ENCODE measurements around the gene ZDHHC4. TPM values are rescaled to one million over a fixed set of nuclear protein-coding genes. Genes with fewer than 3 reads are reported as not detected.

Gene ZDHHC4
- total RNA-seq, 2 experiments from 2014 or later = 29.3 to 35.7 TPM

DNA sequence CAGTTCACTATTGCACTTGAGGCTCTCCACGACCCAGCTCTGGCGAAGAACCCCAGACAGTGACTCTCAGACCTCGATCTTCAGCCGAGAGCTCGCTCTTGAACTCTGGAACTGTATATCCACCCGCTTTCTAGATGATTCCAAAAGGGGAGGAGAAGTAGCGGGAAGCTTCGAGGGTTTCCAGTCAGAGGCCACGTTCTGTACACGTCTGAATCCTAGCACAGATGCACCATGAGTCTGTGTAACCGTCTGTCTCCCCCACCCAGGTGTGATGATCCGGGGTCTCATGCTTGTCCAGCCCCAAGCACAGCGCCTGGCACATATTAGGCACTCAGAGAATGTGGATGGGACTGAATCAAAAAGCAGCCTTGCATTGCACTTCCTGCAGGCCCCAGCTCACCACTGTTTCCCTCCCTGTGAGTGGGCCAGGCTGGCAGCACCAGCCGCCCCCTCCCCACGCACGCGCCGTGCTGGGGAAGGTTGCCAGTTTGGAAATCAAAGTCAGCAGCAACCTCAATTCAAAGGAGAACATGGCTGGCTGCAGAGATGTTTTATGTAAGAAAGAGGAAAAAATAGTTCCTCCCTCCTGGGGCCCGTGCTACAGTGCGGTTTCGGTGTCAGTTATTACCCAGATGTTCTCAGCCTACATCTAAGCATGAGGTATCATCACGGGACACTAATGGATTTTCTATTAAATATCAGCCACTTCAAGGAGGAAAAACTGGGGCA, 31.7 kb upstream of the ZDHHC4 start:
- DNase-seq (no peak), ATAC-seq (no peak)
- Mint-ChIP-seq H3K27me3 (ENCODE audit: low read depth) (peaks cover 2% of the 10 kb centered on the region), H3K9me3 (ENCODE audit: insufficient read depth) (no peaks in the 10 kb centered on the region), H3K27ac (no peak overlapping the region), H3K4me1 (ENCODE audit: low read depth) (peaks cover 14% of the 10 kb centered on the region), H3K36me3 (ENCODE audit: low read depth) (no peaks in the 10 kb centered on the region), H3K4me3 (no peak overlapping the region)
- POLR2A ChIA-PET = no interaction called here
- CTCF ChIA-PET = no interaction called here

DNA sequence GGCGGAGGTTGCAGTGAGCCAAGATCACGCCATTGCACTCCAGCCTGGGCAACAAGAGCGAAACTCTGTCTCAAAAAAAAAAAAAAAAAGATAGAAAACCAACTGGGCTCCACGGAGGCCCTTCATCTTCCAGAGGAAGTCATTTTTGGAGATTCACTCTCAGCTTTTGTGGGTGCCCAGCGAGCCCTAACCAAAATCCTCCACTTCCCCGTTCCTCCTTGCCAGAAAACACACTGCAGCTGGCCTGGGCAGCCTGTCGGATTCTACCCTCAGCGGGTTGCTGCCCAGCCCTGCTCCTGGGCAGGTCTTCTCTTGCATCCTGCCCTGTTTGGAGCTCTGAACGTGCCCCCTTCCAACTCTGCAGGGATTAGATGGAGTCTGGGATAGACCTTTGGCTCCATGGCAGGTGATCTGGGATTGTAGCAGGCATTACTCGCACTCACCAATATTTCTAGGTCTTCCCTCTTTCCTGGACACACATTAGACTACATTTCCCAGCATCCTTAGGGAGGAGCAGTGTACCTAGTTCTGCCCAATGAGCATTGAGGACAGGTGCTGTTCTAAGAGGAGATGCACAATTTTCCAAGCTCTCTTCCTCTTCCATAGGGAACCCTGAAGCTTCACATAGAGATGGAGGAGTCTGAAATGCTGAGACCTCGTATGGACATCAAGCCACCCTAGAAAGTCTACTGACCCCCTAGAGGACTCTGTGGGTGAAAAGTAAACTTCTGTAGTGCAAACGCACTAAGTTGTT, 30.6 kb upstream of the ZDHHC4 start:
- Mint-ChIP-seq H3K27ac (no peak overlapping the region), H3K36me3 (ENCODE audit: low read depth) (no peaks in the 10 kb centered on the region), H3K4me1 (ENCODE audit: low read depth) (peaks cover 14% of the 10 kb centered on the region), H3K27me3 (ENCODE audit: low read depth) (peaks cover 2% of the 10 kb centered on the region), H3K9me3 (ENCODE audit: insufficient read depth) (no peaks in the 10 kb centered on the region), H3K4me3 (no peak overlapping the region)
- DNase-seq = no peak
- ChIA-PET POLR2A (no interaction called here), CTCF (no interaction called here)
- ATAC-seq = no peak

DNA sequence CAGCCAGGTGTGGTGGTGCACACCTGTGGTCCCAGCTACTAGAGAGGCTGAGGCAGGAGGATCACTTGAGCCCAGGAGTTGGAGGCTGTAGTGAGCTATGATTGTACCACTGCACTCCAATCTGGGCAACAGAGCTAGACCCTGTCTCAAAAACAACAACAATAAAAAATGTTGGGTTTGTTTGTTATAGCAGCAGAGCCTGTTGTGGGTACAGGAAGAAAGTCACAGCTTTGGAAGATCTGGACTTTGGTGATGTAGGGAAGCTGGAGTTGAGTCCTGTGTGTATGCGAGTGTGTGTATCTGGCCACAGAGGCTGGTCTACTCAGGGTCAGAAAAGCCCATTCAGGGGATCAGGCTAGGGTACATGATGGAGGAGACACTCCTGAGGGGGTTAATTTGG, 29.9 kb upstream of the ZDHHC4 start:
- no peak overlapping the region for H3K27ac Mint-ChIP-seq
- H3K4me3 Mint-ChIP-seq = no peak overlapping the region
- no peaks in the 10 kb centered on the region for H3K9me3 Mint-ChIP-seq (ENCODE audit: insufficient read depth)
- peaks cover 2% of the 10 kb centered on the region for H3K27me3 Mint-ChIP-seq (ENCODE audit: low read depth)
- no peaks in the 10 kb centered on the region for H3K36me3 Mint-ChIP-seq (ENCODE audit: low read depth)
- DNase-seq (no peak), ATAC-seq (no peak)
- H3K4me1 Mint-ChIP-seq (ENCODE audit: low read depth) = peaks cover 14% of the 10 kb centered on the region
- CTCF ChIA-PET = interaction anchor here (1.5 kb wide), 1 partner anchor 11 kb away, joined by 6 read pairs; no protein-coding TSS in a partner anchor
- POLR2A ChIA-PET = no interaction called here

DNA sequence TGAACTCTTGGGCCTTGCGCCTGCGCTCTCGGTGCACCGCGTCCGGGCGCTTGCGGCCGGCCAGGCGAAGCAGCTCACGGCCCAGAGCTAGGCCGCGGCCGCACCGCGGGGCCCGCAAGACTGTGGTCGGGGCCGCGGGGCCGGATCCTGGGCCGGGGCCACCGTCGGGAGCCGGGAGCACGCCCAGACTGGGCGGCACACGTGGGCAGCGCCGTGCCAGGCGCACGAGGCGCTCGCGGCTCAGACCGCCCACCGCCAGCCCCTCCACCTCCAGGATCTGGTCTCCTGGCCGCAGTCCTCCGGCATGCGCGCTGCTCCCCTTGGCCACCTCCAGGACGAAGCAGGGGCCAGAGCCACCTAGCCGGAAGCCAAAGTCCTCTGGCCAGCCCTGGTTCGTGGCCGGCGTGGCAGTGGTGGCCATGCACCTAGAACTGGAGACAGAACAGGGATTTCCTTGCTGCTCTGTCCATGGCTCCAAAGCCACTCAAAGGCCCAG, 26.2 kb upstream of the ZDHHC4 start, which contains the start of gene GRID2IP:
GRID2IP (minus strand) TSS at position 446 of the 496 bp plus-strand sequence; CDS start at position 421, 25 bp downstream.
- Mint-ChIP-seq H3K4me1 (ENCODE audit: low read depth) (peaks cover 11% of the 10 kb centered on the region), H3K27ac (no peak within 1 kb of the TSS), H3K9me3 (ENCODE audit: insufficient read depth) (no peaks in the 10 kb centered on the region), H3K27me3 (ENCODE audit: low read depth) (no peaks in the 10 kb centered on the region), H3K36me3 (ENCODE audit: low read depth) (no peaks in the 10 kb centered on the region), H3K4me3 (no peak within 1 kb of the TSS)
- ChIA-PET POLR2A (no interaction called here), CTCF (no interaction called here)
- ATAC-seq = no peak
- DNase-seq = no peak

DNA sequence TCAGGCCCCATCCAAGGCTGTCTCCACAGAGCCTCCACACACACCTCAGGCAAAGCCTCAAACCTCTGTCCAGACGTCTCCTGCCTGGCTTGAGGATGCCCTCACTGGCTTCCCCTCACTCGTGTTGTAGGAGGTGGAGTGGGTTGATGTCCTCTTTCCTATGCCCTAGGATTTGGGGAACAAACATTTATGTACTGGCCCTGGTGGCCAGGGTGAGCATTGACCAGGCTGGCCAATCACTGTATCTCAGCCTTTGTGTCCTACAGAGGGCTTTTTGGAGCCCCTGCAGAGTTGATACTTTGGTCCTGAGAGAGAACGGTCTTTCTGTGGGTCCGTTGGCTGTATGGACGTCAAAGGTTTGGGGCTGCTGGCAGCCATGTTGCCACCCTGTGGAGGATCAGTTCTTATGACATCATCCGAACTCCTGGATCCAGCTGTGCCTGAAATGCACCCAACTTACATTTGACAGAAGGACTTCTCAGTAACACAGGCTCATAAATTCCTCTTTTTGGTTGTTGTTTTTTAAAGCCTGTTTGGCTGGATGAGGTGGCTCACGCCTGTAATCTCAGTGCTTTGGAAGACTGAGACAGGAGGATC, 23.7 kb upstream of the ZDHHC4 start:
- ATAC-seq (no peak), DNase-seq (no peak)
- no peaks in the 10 kb centered on the region for H3K9me3 Mint-ChIP-seq (ENCODE audit: insufficient read depth)
- H3K27ac Mint-ChIP-seq = no peak overlapping the region
- CTCF ChIA-PET = interaction anchor here (1.6 kb wide), 1 partner anchor 37 kb away, joined by 5 read pairs; the partner anchor contains the start of gene INTS15
- no peaks in the 10 kb centered on the region for H3K36me3 Mint-ChIP-seq (ENCODE audit: low read depth)
- no peaks in the 10 kb centered on the region for H3K27me3 Mint-ChIP-seq (ENCODE audit: low read depth)
- peaks cover 11% of the 10 kb centered on the region for H3K4me1 Mint-ChIP-seq (ENCODE audit: low read depth)
- POLR2A ChIA-PET = interaction anchor here (1.1 kb wide), 1 partner anchor 1012 kb away, joined by 4 read pairs; no protein-coding TSS in a partner anchor
- H3K4me3 Mint-ChIP-seq = no peak overlapping the region

DNA sequence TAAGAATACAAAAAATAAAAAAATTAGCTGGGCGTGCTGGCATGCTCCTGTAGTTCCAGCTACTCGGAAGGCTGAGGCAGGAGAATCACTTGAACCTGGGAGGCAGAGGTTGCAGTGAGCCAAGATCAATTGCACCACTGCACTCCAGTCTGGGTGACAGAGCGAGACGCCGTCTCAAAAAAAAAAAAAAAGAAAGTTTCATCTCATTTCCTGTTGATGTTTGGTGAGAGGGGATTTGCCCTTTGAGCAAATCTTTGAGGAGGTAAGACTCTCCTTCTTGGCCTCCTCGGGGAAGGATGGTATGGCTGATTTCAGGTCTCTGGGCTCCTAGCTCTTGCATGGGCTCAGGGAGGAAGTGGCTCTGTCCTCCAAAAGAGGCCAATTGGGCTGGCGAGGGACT, 22.4 kb upstream of the ZDHHC4 start:
- DNase-seq = no peak
- H3K27ac Mint-ChIP-seq = peak overlapping the region; percentile 82
- ChIA-PET CTCF (interaction anchor here (0.8 to 1.7 kb wide), 4 partner anchors 20 to 39 kb away, joined by 3 to 5 read pairs (median 4); partner anchors contain the start of gene INTS15), POLR2A (interaction anchor here (0.9 kb wide), 1 partner anchor 21 kb away, joined by 3 read pairs; no protein-coding TSS in a partner anchor)
- H3K4me3 Mint-ChIP-seq = peak overlapping the region; percentile 34
- no peaks in the 10 kb centered on the region for H3K9me3 Mint-ChIP-seq (ENCODE audit: insufficient read depth)
- peaks cover 6% of the 10 kb centered on the region for H3K4me1 Mint-ChIP-seq (ENCODE audit: low read depth)
- peak; percentile 28 for ATAC-seq
- H3K36me3 Mint-ChIP-seq (ENCODE audit: low read depth) = no peaks in the 10 kb centered on the region
- peaks cover 2% of the 10 kb centered on the region for H3K27me3 Mint-ChIP-seq (ENCODE audit: low read depth)

DNA sequence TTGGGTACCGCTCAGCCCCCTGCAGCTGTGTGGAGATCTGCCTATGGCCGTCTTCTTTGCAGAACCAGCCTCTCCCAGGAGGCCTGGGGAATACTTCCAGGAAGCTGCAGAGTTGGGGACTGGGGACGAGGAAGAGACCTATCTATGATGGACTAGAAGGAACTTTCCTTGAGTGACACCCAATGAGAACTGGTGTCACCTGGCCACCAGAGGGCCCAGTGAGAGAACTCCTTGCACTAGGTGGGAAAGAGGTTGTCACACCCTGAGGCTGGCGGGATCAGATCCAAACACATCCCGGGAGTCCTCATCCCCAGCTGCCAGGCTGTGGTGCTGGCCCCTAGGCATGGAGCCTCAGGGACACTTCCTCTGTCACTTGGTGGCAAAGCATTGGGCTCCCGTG, 21.1 kb upstream of the ZDHHC4 start:
- no peak overlapping the region for H3K27ac Mint-ChIP-seq
- no peaks in the 10 kb centered on the region for H3K36me3 Mint-ChIP-seq (ENCODE audit: low read depth)
- H3K27me3 Mint-ChIP-seq (ENCODE audit: low read depth) = peaks cover 3% of the 10 kb centered on the region
- peaks cover 6% of the 10 kb centered on the region for H3K4me1 Mint-ChIP-seq (ENCODE audit: low read depth)
- ATAC-seq (no peak), DNase-seq (no peak)
- no peaks in the 10 kb centered on the region for H3K9me3 Mint-ChIP-seq (ENCODE audit: insufficient read depth)
- CTCF ChIA-PET = no interaction called here
- no peak overlapping the region for H3K4me3 Mint-ChIP-seq
- POLR2A ChIA-PET = no interaction called here

DNA sequence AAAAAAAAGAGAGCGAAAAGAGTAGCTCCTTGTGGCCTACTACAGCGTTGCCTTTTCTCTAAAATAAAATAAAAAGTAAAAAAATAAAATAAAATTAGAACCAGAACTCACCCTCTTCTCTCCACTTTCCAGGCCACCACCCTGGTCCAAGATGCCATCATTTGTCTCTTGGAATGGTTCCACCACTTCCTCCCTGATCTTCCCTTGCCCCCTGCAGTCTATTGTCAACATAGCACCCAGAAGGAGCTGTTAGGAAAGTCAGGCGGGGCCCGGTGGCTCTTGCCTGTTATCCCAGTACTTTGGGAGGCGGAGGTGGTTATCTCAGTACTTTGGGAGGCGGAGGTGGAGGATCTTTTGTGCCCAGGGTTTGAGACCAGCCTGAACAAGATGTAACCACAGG, 18.4 kb upstream of the ZDHHC4 start:
- Mint-ChIP-seq H3K4me3 (no peak overlapping the region), H3K27me3 (ENCODE audit: low read depth) (peaks cover 3% of the 10 kb centered on the region), H3K27ac (no peak overlapping the region), H3K36me3 (ENCODE audit: low read depth) (no peaks in the 10 kb centered on the region), H3K9me3 (ENCODE audit: insufficient read depth) (no peaks in the 10 kb centered on the region), H3K4me1 (ENCODE audit: low read depth) (peaks cover 9% of the 10 kb centered on the region)
- no peak for ATAC-seq
- ChIA-PET CTCF (interaction anchor here (0.5 to 2.9 kb wide), 16 partner anchors 11 to 63 kb away, joined by 3 to 32 read pairs (median 3); partner anchors contain the start of gene ZDHHC4), POLR2A (interaction anchor here (0.6 to 1.6 kb wide), 3 partner anchors 19 to 43 kb away, joined by 3 to 5 read pairs (median 3); partner anchors contain the start of gene ZDHHC4)
- peak; percentile 34 for DNase-seq

DNA sequence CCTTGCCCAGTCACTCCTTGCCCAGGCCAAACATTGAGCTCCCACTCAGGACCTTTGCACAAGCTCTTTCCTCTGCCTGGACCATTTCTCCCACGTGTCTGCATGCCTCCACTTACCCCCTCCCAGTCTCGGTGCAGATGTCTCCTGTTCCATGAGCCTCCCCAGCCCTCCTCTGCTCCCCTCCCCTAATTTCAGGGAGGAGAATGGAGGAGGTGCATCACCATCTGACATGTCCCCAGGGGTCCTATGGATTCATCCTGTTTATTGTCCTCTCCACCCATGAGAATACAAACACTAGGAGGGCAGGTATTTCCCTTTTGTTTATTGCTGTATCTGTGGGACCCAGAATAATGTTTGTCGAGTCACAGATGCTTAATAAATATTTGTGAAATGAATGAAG, 17.4 kb upstream of the ZDHHC4 start:
- no peak overlapping the region for H3K4me3 Mint-ChIP-seq
- ChIA-PET CTCF (interaction anchor here (1.0 to 2.9 kb wide), 4 partner anchors 16 to 47 kb away, joined by 3 to 32 read pairs (median 10); partner anchors contain the start of gene ZDHHC4), POLR2A (no interaction called here)
- peaks cover 10% of the 10 kb centered on the region for H3K4me1 Mint-ChIP-seq (ENCODE audit: low read depth)
- no peaks in the 10 kb centered on the region for H3K9me3 Mint-ChIP-seq (ENCODE audit: insufficient read depth)
- no peak overlapping the region for H3K27ac Mint-ChIP-seq
- ATAC-seq (no peak), DNase-seq (no peak)
- no peaks in the 10 kb centered on the region for H3K36me3 Mint-ChIP-seq (ENCODE audit: low read depth)
- H3K27me3 Mint-ChIP-seq (ENCODE audit: low read depth) = peaks cover 6% of the 10 kb centered on the region

DNA sequence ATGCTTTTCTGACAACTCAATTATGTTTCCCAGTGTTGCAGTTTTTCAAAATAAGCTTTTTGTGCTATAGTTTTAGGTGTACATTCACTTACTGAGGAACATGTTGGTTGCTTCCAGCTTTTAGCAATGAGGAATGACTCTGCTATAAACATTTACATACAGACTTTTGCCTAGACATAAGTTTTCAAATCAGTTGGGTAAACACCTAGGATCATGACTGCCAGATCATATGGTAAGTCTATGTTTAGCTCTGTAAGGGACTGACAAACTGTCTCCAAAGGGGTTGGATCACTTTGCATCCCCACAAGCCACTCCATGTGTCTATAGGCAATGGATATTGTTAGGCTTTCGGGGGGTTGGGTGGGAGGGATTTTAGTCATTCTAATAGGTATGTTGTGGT, 15.1 kb upstream of the ZDHHC4 start:
- CTCF ChIA-PET = interaction anchor here (2.3 kb wide), 1 partner anchor 46 kb away, joined by 9 read pairs; no protein-coding TSS in a partner anchor
- Mint-ChIP-seq H3K9me3 (ENCODE audit: insufficient read depth) (no peaks in the 10 kb centered on the region), H3K27ac (no peak overlapping the region), H3K4me3 (no peak overlapping the region), H3K4me1 (ENCODE audit: low read depth) (peaks cover 8% of the 10 kb centered on the region), H3K36me3 (ENCODE audit: low read depth) (no peaks in the 10 kb centered on the region), H3K27me3 (ENCODE audit: low read depth) (peaks cover 6% of the 10 kb centered on the region)
- no peak for ATAC-seq
- no peak for DNase-seq
- POLR2A ChIA-PET = no interaction called here

DNA sequence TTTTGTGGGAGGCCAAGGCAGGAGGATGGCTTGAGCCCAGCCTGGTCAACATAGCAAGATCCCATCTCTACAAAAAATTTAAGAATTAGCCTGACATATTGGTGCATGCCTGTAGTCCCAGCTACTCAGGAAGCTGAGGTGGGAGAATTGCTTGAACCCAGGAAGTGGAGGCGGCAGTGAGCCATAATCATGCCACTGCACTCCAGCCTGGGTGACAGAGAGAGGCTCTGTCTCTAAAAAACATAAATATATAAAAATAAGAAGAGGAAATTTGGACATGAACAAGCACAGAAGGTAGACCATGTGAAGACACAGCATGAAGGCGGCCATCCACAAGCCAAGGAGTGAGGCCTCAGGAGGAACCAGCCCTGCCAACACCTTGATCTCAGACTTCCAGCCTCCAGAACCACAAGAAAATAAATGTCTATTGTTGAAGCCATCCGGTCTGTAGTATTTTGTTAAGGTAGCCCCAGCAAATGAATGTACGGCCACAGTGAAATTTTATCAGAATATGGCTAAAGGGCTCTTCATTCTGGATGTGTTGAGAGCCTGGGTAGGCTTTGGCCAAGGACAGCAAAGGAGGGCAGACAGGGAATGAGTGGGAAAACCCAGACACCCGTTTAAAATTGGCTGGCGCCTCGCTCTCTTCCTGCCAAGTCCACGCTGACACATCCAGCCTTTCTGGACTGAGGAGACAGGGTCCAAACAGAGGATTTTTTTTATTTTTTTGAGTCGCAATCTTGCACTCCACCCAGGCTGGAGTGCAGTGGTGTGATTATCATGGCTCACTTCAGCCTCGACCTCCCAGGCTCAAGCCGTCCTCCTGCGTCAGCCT, 13.1 kb upstream of the ZDHHC4 start:
- ChIA-PET POLR2A (no interaction called here), CTCF (no interaction called here)
- Mint-ChIP-seq H3K27ac (no peak overlapping the region), H3K9me3 (ENCODE audit: insufficient read depth) (no peaks in the 10 kb centered on the region), H3K36me3 (ENCODE audit: low read depth) (no peaks in the 10 kb centered on the region), H3K4me3 (no peak overlapping the region), H3K27me3 (ENCODE audit: low read depth) (peaks cover 6% of the 10 kb centered on the region), H3K4me1 (ENCODE audit: low read depth) (peaks cover 8% of the 10 kb centered on the region)
- DNase-seq (no peak), ATAC-seq (no peak)

Data from activated CD8-positive, alpha-beta T cell treated with anti-CD3 and anti-CD28 coated beads, Interleukin-2, amount 10 ng/mL, durations not matched to agents 7 days and 5 days (primary cell).